K562 (cell line): ENCODE results near the gene REEP2. TPM values are rescaled to one million over a fixed set of nuclear protein-coding genes. Genes with fewer than 3 reads are reported as not detected.

Experiments
- ARNT ChIP-seq, 2 experiments: fragments of 450-650 bp; IDR thresholded peaks; 2 replicates each; pipeline ENCODE4 v1.6.1; 2016; ENCODE audit warnings: mild to moderate bottlenecking in 1 of 2
- CUX1 ChIP-seq: fragments of 200-800 bp; sonication (Bioruptor generic); IDR thresholded peaks from 2 replicates; pipeline ENCODE4 v1.6.1; 2016; ENCODE audit warnings: missing genetic modification characterization, missing compliant biosample characterization
- ELF2 ChIP-seq: fragments of 250-450 bp; sonication (Bioruptor Pico); IDR thresholded peaks from 2 replicates; pipeline ENCODE4 v1.5.0; 2021; ENCODE audit warnings: mild to moderate bottlenecking
- FOXK1 ChIP-seq: sonication (generic); formaldehyde crosslinking; IDR thresholded peaks from 2 replicates; pipeline ENCODE4 v1.8.0; 2022; ENCODE audit warnings: missing genetic modification reagents, mild to moderate bottlenecking, borderline replicate concordance
- HNRNPH1 ChIP-seq: fragments of 200-400 bp; formaldehyde crosslinking; optimal IDR thresholded peaks from 2 replicates; pipeline ENCODE3; 2017; ENCODE audit warnings: low read depth, mild to moderate bottlenecking, low read length, moderate library complexity
- LARP7 ChIP-seq: fragments of 450-650 bp; IDR thresholded peaks from 2 replicates; pipeline ENCODE4 v1.6.1; 2016
- MAZ ChIP-seq, 2 experiments: fragments of 450-650 bp in 1 of 2; sonication (generic) in 1 of 2; formaldehyde crosslinking; IDR thresholded peaks in 1 of 2; conservative IDR thresholded peaks in 1 of 2; 2 replicates each; pipeline versions ENCODE4 v1.4.0 to v1.5.0; 2020; ENCODE audit warnings: mild to moderate bottlenecking in 1 of 2, missing genetic modification reagents in 1 of 2
- MBD1 ChIP-seq: fragments of 250-450 bp; sonication (Bioruptor Pico); IDR thresholded peaks from 2 replicates; pipeline ENCODE4 v1.8.0; 2022; ENCODE audit warnings: inconsistent platforms
- NR4A1 ChIP-seq, 2 experiments: fragments of 250-450 bp in 1 of 2; fragments of 450-650 bp in 1 of 2; sonication (Bioruptor Pico) in 1 of 2; IDR thresholded peaks; 2 replicates each; pipeline versions ENCODE4 v1.4.0 to v1.6.1; 2016 to 2020; ENCODE audit warnings: mild to moderate bottlenecking in 2 of 2, missing compliant biosample characterization in 1 of 2, missing genetic modification characterization in 1 of 2, moderate library complexity in 1 of 2
- PHB ChIP-seq: fragments of 250-450 bp; sonication (Bioruptor Pico); IDR thresholded peaks from 2 replicates; pipeline ENCODE4 v1.5.0; 2021
- PKNOX1 ChIP-seq: fragments of 450-650 bp; IDR thresholded peaks from 2 replicates; pipeline ENCODE4 v1.6.1; 2016
- PYGO2 ChIP-seq: fragments of 450-650 bp; IDR thresholded peaks from 2 replicates; pipeline ENCODE4 v1.6.1; 2016; ENCODE audit warnings: mild to moderate bottlenecking, missing genetic modification characterization, moderate library complexity, missing compliant biosample characterization
- RFX7 ChIP-seq: fragments of 250-450 bp; sonication (Bioruptor Pico); IDR thresholded peaks from 2 replicates; pipeline ENCODE4 v1.5.1; 2021; ENCODE audit warnings: mild to moderate bottlenecking
- TARDBP ChIP-seq: fragments of 450-650 bp; IDR thresholded peaks from 2 replicates; pipeline ENCODE4 v1.6.1; 2016
- ZBTB17 ChIP-seq: fragments of 450-650 bp; formaldehyde crosslinking; IDR thresholded peaks from 2 replicates; pipeline ENCODE4 v1.4.0; 2020; ENCODE audit warnings: mild to moderate bottlenecking
- ZC3H8 ChIP-seq: fragments of 450-650 bp; IDR thresholded peaks from 2 replicates; pipeline ENCODE4 v1.6.1; 2017
- polyA plus RNA-seq, 8 experiments: library from polyadenylated mRNA; depleted of rRNA in 4 of 8; stranded (reverse) in 5 of 8; unstranded in 3 of 8; fragments of >200 nt; fragmentation: Nextera tagmentation in 2 of 8; fragmentation: Illumina TruSeq in 1 of 8; extraction: Ambion mirVana in 2 of 8; extraction: Trizol in 1 of 8; gene quantifications; 2 replicates each; pipeline versions ENCODE4 v1.2.1 to v1.2.3, GENCODE V29; 2011 to 2014; ENCODE audit warnings: inconsistent platforms in 1 of 8, missing spikeins in 1 of 8
- total RNA-seq, 7 experiments: library from RNA; depleted of rRNA in 6 of 7; stranded (reverse); fragments of >200 nt in 6 of 7; fragmentation: Illumina TruSeq in 2 of 7; extraction: Trizol in 2 of 7; gene quantifications; 2 replicates each; pipeline versions ENCODE4 v1.2.1 to v1.2.3, GENCODE V29; 2011 to 2021; ENCODE audit warnings: low replicate concordance in 1 of 7

The REEP2 gene
- total and polyA plus RNA-seq, 9 of the 15 experiments (the other 6 are each of a cell fraction or from before 2014, with no cell fraction given): 0.03 to 1.1 (median 0.12) TPM; not detected in 1

GRCh38 chr5:138465261-138466124 is 26.6 kb downstream of the REEP2 start, which contains the start of gene EGR1 (continued):
- TF ChIP-seq NR4A1 (CRISPR knock-in tag; IDR thresholded peaks at IDR 0.05) (no peak), NR4A1 (tag; IDR thresholded peaks at IDR 0.05) (no peak), PKNOX1 (no peak), ZBTB17 (CRISPR knock-in tag) (no peak), HNRNPH1 (no peak), RFX7 (no peak), ELF2 (CRISPR knock-in tag) (no peak), FOXK1 (CRISPR knock-in tag) (0 out of 2 replicates have a peak, but pooled peaks have one; percentile 82), PHB (CRISPR knock-in tag) (no peak), ARNT (IDR thresholded peaks at IDR 0.05) (no peak), LARP7 (peak; percentile 94), MAZ (CRISPR knock-in tag; conservative IDR thresholded peaks at IDR 0.05 in 1 of 2, IDR thresholded peaks at IDR 0.05 in 1 of 2) (no peak; a peak in 1 of 4 replicates), CUX1 (no peak), PYGO2 (tag) (no peak), ZC3H8 (no peak), MBD1 (CRISPR knock-in tag) (no peak), TARDBP (no peak)
